B cell (primary cell): Measurements from ENCODE around the gene GBE1. TPM values are rescaled to one million over a fixed set of nuclear protein-coding genes. Genes with fewer than 3 reads are reported as not detected.

ENCODE experiments used
- ATAC-seq: fragments of 200-7000 bp; cut with Tn5 transposase; one replicate; pipeline ENCODE4 v1.10.0; 2021; ENCODE audit warnings: low read depth, mild to moderate bottlenecking, moderate number of reproducible peaks, moderate library complexity
- CTCF ChIA-PET: fragments of 350-600 bp; sonication (Branson Sonifier 250); formaldehyde crosslinking; loops from one replicate; lab custom pipeline; 2021; ENCODE audit warnings: antibody characterized with exemption, inconsistent platforms; lab: Charles Lee
- POLR2A ChIA-PET: fragments of 350-600 bp; sonication (Branson Sonifier 250); formaldehyde crosslinking; loops from one replicate; lab custom pipeline; 2021; ENCODE audit warnings: antibody characterized with exemption; lab: Charles Lee
- DNase-seq: peaks from one replicate; pipeline ENCODE4 v3.0.0; 2013
- H2AFZ ChIP-seq: 2 replicates; pipeline ENCODE4 v1.6.1; 2012; ENCODE audit warnings: mild to moderate bottlenecking, low read depth, low read length; ENCODE audit not compliant: insufficient read depth, poor library complexity, severe bottlenecking
- H3K27ac ChIP-seq, 2 donors: 1 replicate in 1 of 2; 2 replicates in 1 of 2; pipeline ENCODE4 v1.5.1; 2012 to 2013; ENCODE audit warnings: low read length in 2 of 2, mild to moderate bottlenecking in 2 of 2, moderate library complexity in 1 of 2
- H3K27me3 ChIP-seq, 4 experiments: fragments of 200-600 bp in 1 of 4; sonication (generic) in 1 of 4; replicated peaks in 1 of 4; 1 replicate in 2 of 4; 2 replicates in 2 of 4; pipeline versions ENCODE4 v1.6.1 to v1.7.0; 2013 to 2016; ENCODE audit warnings: low read length in 3 of 4, mild to moderate bottlenecking in 2 of 4, mixed read lengths in 1 of 4, moderate library complexity in 1 of 4; ENCODE audit not compliant: insufficient read depth in 4 of 4, control insufficient read depth in 3 of 4; ENCODE audit errors: control extremely low read depth in 1 of 4
- H3K36me3 ChIP-seq, 2 experiments: replicated peaks in 1 of 2; 1 replicate in 1 of 2; 2 replicates in 1 of 2; pipeline versions ENCODE4 v1.6.1 to v1.7.1; 2013; ENCODE audit warnings: low read length in 1 of 2; ENCODE audit not compliant: insufficient read depth in 2 of 2, control insufficient read depth in 1 of 2; ENCODE audit errors: control extremely low read depth in 1 of 2, extremely low read depth in 1 of 2
- H3K4me1 ChIP-seq, 2 donors: fragments of 200-600 bp in 1 of 2; sonication (generic) in 1 of 2; 1 replicate in 1 of 2; 2 replicates in 1 of 2; pipeline versions ENCODE4 v1.5.1 to v1.6.1; 2013 to 2017; ENCODE audit warnings: low read length in 2 of 2; ENCODE audit not compliant: control insufficient read depth in 2 of 2, insufficient read depth in 2 of 2
- H3K4me2 ChIP-seq: replicated peaks from 2 replicates; pipeline ENCODE3; 2012; ENCODE audit warnings: mild to moderate bottlenecking, low read depth, low read length; ENCODE audit not compliant: poor library complexity, severe bottlenecking
- H3K4me3 ChIP-seq, 5 experiments: fragments of 200-600 bp in 1 of 5; sonication (generic) in 1 of 5; 1 replicate in 3 of 5; 2 replicates in 2 of 5; pipeline versions ENCODE4 v1.5.1 to v1.7.0; 2011 to 2016; ENCODE audit warnings: low read length in 4 of 5, mild to moderate bottlenecking in 4 of 5, low read depth in 2 of 5, control low read depth in 1 of 5, moderate library complexity in 1 of 5; ENCODE audit not compliant: insufficient read depth in 1 of 5; ENCODE audit errors: control extremely low read depth in 1 of 5, extremely low read depth in 1 of 5
- H3K79me2 ChIP-seq: fragments of 200-600 bp; sonication (generic); one replicate; pipeline ENCODE4 v1.6.0; 2016; ENCODE audit warnings: low read length; ENCODE audit not compliant: control insufficient read depth, insufficient read depth
- H3K9ac ChIP-seq: fragments of 200-600 bp; sonication (generic); 2 replicates; pipeline ENCODE4 v1.6.1; 2017; ENCODE audit warnings: mild to moderate bottlenecking, low read length, moderate library complexity
- H3K9me3 ChIP-seq, 3 donors: one replicate each; pipeline versions ENCODE4 v1.6.1 to v1.7.1; 2013; ENCODE audit warnings: low read length in 2 of 3; ENCODE audit not compliant: control insufficient read depth in 2 of 3, insufficient read depth in 1 of 3; ENCODE audit errors: control extremely low read depth in 1 of 3
- H4K20me1 ChIP-seq: 2 replicates; pipeline ENCODE4 v1.6.0; 2012; ENCODE audit warnings: mild to moderate bottlenecking, low read length; ENCODE audit not compliant: insufficient read depth, control insufficient read depth, poor library complexity, severe bottlenecking
- H3K27ac Mint-ChIP-seq: one replicate; pipeline ENCODE4 v1.8.0; 2021; ENCODE audit warnings: mixed read lengths
- H3K27me3 Mint-ChIP-seq: one replicate; pipeline ENCODE4 v1.8.0; 2021; ENCODE audit warnings: mixed read lengths
- H3K4me1 Mint-ChIP-seq: one replicate; pipeline ENCODE4 v1.8.0; 2021; ENCODE audit warnings: mixed read lengths
- H3K4me3 Mint-ChIP-seq: one replicate; pipeline ENCODE4 v1.8.0; 2021; ENCODE audit warnings: mixed read lengths
- H3K9me3 Mint-ChIP-seq: one replicate; pipeline ENCODE4 v1.8.0; 2022; ENCODE audit warnings: mixed read lengths; ENCODE audit not compliant: insufficient read depth
- CTCF ChIP-seq: fragments of 200-600 bp; IDR thresholded peaks from one replicate; pipeline ENCODE4 v1.8.0; 2022; ENCODE audit warnings: antibody characterized with exemption, mild to moderate bottlenecking
- EZH2 ChIP-seq: IDR thresholded peaks from 2 replicates; pipeline ENCODE4 v1.6.1; 2012; ENCODE audit warnings: borderline replicate concordance, low read depth, mild to moderate bottlenecking, moderate library complexity, low read length; ENCODE audit not compliant: insufficient read depth, poor library complexity, severe bottlenecking
- WGBS: methylation state at CpG from one replicate; pipeline ENCODE4 v1.1.5; 2013; ENCODE audit warnings: missing lambda C conversion rate; ENCODE audit not compliant: insufficient coverage; 5-methylcytosine and 5-hydroxymethylcytosine counted together
- intact Hi-C: fragments of 100-400 bp; cut with micrococcal nuclease; formaldehyde crosslinking; loops from one replicate; pipeline ENCODE4 v1.10.0; 2022
- polyA plus RNA-seq: library from polyadenylated mRNA; depleted of rRNA; stranded (reverse); fragments of >200 nt; gene quantifications from 2 replicates; pipeline ENCODE4 v1.2.3, GENCODE V29; 2012
- total RNA-seq, 2 donors: library from RNA; stranded (reverse); fragments of 120-200 nt in 1 of 2; gene quantifications; 1 replicate in 1 of 2; 2 replicates in 1 of 2; pipeline versions ENCODE4 v1.2.3 to v1.2.4, GENCODE V29; 2013 to 2022

GBE1 gene
- total and polyA plus RNA-seq, 2 donors (not counting 1 experiment from before 2014, with no cell fraction given) = 3.4 to 20.8 TPM

GRCh38 chr3:81638480-81638879 is 123.0 kb downstream of the GBE1 start:
- peaks cover 0 to 4% of the 10 kb centered on the region in 2 experiments for H3K36me3 ChIP-seq
- no peak overlapping the region for H3K4me3 Mint-ChIP-seq
- no peaks in the 10 kb centered on the region for H3K9me3 Mint-ChIP-seq
- intact Hi-C loops = no loop called here
- no peaks in the 10 kb centered on the region for H3K4me1 ChIP-seq
- no peak overlapping the region for H3K4me2 ChIP-seq
- CTCF ChIA-PET = no interaction called here
- no peaks in the 10 kb centered on the region for H3K27me3 Mint-ChIP-seq
- H3K9ac ChIP-seq = no peak overlapping the region
- no peak overlapping the region for H3K27ac ChIP-seq
- no peak overlapping the region for H3K27ac Mint-ChIP-seq
- no peak for DNase-seq
- H4K20me1 ChIP-seq = no peaks in the 10 kb centered on the region
- H2AFZ ChIP-seq = no peak overlapping the region
- POLR2A ChIA-PET = no interaction called here
- no peaks in the 10 kb centered on the region for H3K27me3 ChIP-seq
- no peaks in the 10 kb centered on the region for H3K9me3 ChIP-seq
- no peaks in the 10 kb centered on the region for H3K79me2 ChIP-seq
- H3K4me1 Mint-ChIP-seq = no peaks in the 10 kb centered on the region
- no peak overlapping the region for H3K4me3 ChIP-seq
- TF ChIP-seq EZH2 = no peak
- TF ChIP-seq CTCF = no peak
- no peak for ATAC-seq

- Histone ChIP-seq H3K27me3 (no peaks in the 10 kb centered on the region), H3K4me3 (no peak overlapping the region), H3K4me1 (no peaks in the 10 kb centered on the region), H3K4me2 (no peak overlapping the region), H4K20me1 (no peaks in the 10 kb centered on the region), H3K36me3 (no peaks in the 10 kb centered on the region), H3K9ac (no peak overlapping the region), H3K9me3 (peaks cover 0 to 4% (median 0%) of the 10 kb centered on the region in 3 donors), H3K27ac (no peak overlapping the region), H2AFZ (no peak overlapping the region), H3K79me2 (no peaks in the 10 kb centered on the region)
- no peaks in the 10 kb centered on the region for H3K27me3 Mint-ChIP-seq
- H3K9me3 Mint-ChIP-seq = no peaks in the 10 kb centered on the region
- ATAC-seq (no peak), DNase-seq (no peak)
- WGBS = 100% methylated on average over 2 of the region's 2 CpGs
- TF ChIP-seq CTCF = no peak
- no peak for TF ChIP-seq EZH2
- H3K4me1 Mint-ChIP-seq = no peaks in the 10 kb centered on the region
- ChIA-PET POLR2A (no interaction called here), CTCF (no interaction called here)
- intact Hi-C loops = no loop called here
- no peak overlapping the region for H3K27ac Mint-ChIP-seq
- H3K4me3 Mint-ChIP-seq = no peak overlapping the region
Measured at GRCh38 chr3:81632659-81633058, 128.8 kb downstream of the GBE1 start.
